Choroid plexus epithelial cell (primary cell): ENCODE measurements around the gene CERCAM.

Source experiments
- DNase-seq: peaks from one replicate; pipeline ENCODE4 v3.0.0-alpha.2; 2010; ENCODE audit warnings: low read depth
- H3K4me3 ChIP-seq: 2 replicates; pipeline ENCODE4 v1.5.1; 2011; ENCODE audit warnings: low read depth, mild to moderate bottlenecking, control low read depth, low read length, moderate library complexity
- CTCF ChIP-seq: conservative IDR thresholded peaks from 2 replicates; pipeline ENCODE4 v1.5.1; 2011; ENCODE audit warnings: low read depth, mild to moderate bottlenecking, control low read depth, inconsistent platforms, low read length, moderate library complexity

CERCAM gene

DNA sequence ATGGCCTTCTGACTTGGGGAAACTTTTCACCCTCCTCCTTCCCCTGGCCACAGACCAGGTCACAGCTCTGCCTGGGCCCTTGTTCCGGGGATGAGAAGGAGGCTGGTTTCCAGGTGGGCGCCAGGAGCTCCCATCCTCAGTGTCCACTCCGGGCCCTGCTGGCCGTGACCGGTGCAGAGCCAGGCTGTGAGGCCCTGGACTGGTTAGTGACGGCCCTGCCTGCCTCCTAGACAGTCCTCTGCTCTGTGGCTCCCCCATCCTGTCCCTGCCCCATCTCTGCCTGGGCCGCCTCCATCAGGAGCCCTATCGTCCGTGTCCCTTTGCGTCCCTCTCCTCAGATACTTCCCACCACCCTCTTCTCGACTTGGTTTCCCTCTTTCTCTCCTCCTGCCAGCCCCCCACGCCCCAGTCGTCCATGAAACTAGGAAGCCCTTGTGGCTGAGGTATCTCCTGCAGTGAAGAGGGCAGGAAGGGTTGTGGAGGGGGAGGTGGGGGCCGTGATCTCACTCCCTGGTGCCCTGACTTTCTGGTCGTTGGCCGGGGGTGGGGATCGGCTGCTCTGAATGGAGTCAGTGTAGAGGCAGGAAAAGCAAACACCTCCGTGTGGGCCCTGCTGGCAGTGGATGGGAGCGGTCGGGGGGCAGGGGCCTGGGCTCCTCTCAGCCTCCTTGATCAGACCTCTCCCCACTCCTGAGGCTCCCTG is 15.4 kb upstream of the CERCAM start:
- no peak for DNase-seq
- H3K4me3 ChIP-seq, result no peak overlapping the region
- TF ChIP-seq CTCF, result no peak

GRCh38 chr9:128405780-128406171 is 14.9 kb upstream of the CERCAM start:
- DNase-seq, result no peak
- no peak for TF ChIP-seq CTCF
- H3K4me3 ChIP-seq, result no peak overlapping the region

DNA sequence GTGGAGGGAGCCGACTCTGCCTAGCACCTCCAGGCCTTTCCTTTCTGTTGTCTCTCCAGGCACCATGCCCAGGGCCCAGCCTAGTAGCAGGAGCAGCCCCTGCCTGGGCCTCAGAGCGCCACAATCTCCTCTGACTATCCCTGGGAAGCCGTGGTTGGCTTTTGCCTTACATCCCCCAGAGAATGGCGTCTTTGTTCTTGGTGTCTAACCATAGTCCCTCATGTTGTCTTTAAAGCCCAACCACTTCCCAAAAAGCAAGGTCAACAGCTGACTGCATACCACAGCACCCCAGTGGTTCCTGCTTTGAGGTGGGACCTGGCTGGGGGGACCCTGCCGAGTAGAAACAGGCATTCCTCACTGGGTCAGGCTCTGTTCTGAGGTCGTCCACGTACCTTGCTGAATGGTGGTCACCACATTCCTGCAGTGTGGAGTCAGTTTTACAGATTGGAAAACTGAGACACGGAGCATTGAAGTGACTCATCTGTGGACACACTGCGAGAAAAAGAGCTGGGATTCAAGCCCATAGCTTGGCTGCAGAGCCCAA is 13.7 kb upstream of the CERCAM start:
- no peak for TF ChIP-seq CTCF
- no peak overlapping the region for H3K4me3 ChIP-seq
- DNase-seq, result peak; percentile 34

GRCh38 chr9:128408963-128409431 is 11.7 kb upstream of the CERCAM start:
- DNase-seq, result no peak
- TF ChIP-seq CTCF, result no peak
- H3K4me3 ChIP-seq, result no peak overlapping the region

- DNase-seq, result no peak
- no peak for TF ChIP-seq CTCF
- H3K4me3 ChIP-seq, result no peak overlapping the region
Measured at GRCh38 chr9:128409450-128409849, 11.2 kb upstream of the CERCAM start.

DNA sequence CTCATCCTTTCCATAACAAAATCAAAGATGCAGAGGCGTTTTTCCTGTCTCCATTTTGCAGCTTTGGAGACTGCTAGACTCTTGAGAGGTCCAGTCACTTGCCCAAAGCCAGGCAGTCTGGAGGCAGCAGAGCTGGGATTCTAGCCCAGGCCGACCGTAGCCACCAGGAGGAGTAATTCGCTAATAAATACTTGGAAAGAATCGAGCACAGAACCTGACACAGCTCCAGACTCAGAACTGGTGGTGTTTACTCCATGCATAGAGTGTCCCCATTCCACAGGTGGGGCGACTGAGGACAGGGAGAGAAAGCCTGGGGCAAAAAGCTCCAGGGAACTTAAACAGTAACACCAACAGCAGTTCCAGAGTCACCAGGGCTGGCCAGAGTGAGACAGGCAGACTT is 10.7 kb upstream of the CERCAM start:
- peak; percentile 60 for DNase-seq
- H3K4me3 ChIP-seq, result no peak overlapping the region
- peak; percentile 67 for TF ChIP-seq CTCF
